GM19463 (cell line): ENCODE results near the gene LIPT1.
"Not testable (repeated sequence)": the region's sequence is repeated elsewhere in the genome, so short reads cannot be mapped to it uniquely, and the experiment has no call there.

Source experiments
- ATAC-seq: cut with Tn5 transposase; IDR thresholded peaks from one replicate; pipeline ENCODE4 v1.9.1; 2021; ENCODE audit warnings: mild to moderate bottlenecking, moderate library complexity; ENCODE audit not compliant: unreplicated experiment

Gene LIPT1

DNA sequence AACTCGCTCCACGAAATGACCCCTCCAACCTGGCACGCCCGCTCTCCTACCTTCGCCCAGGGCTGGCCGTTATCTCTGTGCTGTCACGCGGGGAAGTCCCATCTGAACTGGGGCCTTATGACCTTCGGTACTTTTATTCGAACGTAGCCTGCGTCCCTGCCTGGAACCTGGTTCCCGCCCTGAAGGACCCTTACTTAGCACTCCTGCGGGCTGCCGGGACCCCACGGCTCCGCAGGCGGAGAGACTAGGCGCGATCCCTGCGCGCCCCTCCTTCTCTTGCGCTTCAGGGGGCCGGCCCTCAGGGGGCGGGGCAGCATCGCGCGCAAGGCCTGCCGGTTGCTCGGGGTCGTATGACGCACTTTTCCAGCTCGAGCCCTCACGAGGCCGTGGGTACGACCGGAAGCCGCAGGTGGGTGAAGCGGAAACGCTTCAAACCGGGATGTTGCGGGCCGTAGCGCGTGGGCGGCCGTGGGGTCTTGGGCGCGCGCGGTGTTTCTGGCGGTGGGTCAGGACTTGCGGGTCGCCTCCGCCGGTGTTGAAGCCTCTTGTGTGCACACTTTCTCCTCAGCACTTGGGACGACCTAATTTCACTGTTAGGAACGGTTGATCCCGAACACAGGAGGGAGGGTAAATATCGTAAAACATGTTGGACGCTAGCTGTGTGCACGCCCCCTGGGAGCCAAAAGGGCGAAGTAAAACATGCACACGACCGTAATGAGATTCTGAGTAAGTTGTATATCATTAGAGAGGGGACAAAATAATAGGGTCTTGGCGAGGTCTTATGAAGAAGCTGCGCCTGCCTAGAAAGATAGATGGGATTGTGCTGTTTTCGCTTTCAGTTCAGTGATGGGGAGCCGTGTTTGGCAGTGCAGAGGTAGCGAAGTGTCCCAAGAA, at the start of gene LIPT1, which contains the start of gene TSGA10:
LIPT1 (plus strand) TSS at position 325 of the 894 bp plus-strand sequence. CDS start 6,991 bp downstream, outside the sequence.
TSGA10 (minus strand) TSS at position 300 of the 894 bp plus-strand sequence. CDS start 45,503 bp downstream, outside the sequence.
- ATAC-seq = peak; percentile 99

DNA sequence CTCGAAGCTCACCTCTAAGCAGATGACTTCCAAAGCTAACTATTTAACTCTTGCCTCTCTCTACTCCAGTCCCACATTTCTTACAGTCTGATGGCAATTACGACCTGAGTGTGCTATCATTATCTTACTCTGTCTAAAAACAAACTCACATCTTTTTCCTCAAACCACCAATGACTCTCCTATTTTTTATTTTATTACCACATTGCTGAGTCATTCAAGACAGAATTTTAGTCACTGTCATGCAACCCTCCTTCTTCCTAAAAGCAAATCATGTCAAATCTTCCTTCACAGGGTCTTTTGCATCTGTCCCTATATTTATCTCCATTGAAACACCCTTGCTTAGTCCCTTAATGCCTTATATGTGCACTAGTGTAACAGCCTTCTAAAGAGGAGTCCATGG, 47.9 kb upstream of the LIPT1 start:
- ATAC-seq = no peak

DNA sequence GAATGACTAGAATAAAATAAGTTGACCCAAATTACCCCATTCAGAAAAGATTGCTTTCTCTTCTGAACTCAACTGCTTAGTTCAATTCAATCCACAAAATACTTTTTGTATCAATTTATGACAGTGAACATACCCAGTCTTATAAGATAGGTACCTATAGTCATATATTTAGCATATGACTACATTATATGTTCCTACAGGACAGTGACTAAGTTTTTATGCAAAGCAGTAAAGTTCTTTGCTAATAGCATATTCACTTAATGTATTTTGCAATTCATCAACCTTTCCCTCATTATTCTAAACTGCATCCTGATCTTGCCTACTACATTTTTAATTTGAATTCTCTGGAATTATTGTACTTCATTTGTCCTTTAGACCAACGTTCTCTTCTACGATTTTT, 43.5 kb upstream of the LIPT1 start:
- ATAC-seq = no peak

DNA sequence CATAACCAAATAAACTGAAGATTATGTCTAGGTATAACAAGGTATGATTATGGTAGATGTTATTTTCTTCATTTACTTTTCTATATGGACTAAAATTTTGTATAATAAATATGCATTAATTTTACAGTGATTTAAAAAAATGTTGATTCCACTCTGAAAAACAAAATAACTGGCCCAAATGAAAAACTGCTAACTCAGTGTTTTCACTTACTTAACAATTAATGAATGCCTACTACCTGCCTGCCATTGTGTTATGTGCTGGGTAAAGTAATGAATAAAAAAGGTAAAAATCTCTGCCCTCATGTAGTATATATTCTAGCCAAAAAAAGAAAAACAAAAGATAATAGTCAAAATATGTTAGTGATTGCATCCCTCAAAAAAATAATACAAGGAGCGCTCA, 42.8 kb upstream of the LIPT1 start:
- ATAC-seq = no peak

DNA sequence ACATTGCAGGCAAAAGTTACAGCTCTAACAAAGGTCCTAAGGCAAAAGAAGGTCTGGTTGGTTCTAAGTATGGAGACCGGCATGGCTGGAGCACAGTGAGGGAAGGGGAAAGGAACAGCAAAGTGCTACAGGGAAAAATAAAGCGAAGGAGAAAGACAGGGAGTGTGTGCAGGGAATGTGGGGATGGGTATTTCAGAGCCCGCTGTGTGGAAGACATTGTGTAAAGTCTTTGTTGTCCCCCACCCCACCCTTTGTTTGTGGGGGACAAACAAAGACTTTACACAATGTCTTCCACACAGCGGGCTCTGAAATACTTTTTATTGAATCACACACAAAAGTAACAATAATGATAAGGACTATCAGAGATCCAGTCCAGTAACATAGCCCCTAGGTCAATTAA, 42.1 kb upstream of the LIPT1 start:
- no peak for ATAC-seq

DNA sequence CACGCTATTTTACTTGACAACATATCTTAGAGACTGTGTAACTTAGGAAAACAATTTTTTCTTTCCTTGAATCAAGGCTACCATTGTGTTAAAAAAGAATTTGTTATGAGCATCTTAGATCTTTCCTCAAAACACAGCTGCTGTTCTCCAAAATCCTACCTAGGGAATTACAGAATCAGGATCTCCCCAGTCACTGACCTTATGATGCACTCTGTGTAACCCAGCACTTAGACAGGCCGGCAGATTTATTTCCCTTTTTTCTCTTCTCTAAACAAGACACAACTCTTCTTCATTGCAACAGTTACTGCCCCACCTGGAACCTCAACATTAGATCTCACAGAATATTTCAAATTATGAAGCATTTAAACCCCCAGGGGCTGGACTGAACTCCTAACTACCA, 26.8 kb upstream of the LIPT1 start:
- no peak for ATAC-seq

DNA sequence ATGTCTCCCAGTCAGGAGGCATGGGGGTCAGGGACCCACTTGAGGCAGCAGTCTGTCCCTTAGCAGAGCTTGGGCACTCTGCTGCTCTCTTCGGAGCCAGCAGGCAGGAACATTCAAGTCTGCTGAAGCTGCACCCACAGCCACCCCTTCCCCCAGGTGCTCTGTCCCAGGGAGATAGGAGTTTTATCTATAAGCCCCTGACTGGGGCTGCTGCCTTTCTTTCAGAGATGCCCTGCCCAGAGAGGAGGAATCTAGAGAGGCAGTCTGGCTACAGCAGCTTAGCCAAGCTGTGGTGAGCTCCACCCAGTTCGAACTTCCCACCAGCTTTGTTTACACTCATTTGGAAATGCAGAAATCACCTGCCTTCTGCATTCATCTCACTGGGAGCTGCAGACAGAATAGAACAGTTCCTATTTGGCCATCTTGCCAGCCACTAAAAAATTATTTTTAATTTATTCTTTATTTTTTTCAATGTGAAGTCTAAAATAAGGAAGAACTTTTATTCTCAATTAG, 19.7 kb upstream of the LIPT1 start:
- ATAC-seq = not testable (repeated sequence)

DNA sequence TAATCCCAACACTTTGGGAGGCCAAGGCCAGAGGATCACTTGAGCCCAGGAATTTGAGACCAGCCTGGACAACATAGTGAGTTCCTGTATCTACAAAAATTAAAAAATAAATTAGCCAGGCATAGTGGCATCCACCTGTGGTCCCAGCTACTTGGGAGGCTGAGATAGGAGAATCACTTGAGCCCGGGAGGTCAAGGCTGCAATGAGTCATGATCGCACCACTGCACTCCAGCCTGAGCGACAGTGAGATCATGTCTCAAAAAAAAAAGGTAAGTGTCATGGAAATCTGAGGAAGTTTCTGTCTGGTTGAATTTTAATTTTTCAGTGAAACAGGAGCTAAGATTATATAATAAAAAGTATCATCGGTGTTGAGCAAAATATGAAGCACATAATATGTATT, 15.8 kb upstream of the LIPT1 start:
- no peak for ATAC-seq

DNA sequence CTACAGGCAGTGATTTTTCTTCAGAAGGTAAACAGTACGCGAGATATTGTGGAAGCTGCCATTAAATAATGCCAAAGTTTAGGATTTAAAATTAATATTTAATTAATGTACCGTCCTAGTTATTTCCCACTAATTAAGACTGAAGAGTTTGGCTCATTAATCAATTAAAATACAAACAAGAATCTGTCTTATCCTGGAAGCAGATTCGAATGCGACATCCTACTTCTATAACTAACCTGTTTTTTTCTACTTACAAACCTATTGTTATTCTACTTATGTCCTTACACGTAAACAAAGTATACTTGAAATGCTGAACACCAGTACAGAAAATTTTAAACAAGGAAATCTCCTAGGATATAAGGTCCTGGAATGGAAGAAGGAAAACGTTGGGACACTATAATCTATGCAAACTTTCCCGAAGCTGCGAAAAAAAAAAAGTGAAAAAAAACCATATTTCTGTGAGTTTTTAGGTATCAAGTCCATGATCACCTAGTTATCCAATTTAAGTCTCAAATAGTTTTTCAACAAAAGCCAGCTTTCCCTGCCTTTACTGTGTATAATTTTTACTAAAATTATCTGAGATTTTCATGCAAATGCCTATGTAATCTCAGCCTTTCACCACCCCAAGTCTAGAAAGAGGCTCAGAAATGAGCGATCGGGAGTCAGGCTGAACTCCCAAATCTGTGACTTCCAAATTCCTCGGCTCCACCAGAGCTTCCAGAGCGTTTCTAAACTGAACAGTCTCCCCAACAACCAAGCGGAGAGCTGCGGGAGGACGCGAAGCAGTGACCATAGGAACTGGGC, 14.5 kb upstream of the LIPT1 start:
- no peak for ATAC-seq

DNA sequence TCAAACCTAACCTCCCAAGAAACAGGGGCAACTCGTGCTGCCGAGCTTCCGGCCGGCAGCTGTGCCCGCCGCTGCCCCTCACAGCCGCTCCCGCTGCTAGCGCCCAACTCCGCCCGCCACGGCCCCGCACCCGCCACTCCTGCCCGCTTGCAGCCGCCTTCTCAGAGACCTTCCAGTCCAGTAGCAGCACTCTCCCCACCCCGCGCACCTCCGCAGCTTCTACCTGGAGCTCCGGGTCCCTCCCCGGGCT, 14.0 kb upstream of the LIPT1 start:
- ATAC-seq = peak; percentile 27

DNA sequence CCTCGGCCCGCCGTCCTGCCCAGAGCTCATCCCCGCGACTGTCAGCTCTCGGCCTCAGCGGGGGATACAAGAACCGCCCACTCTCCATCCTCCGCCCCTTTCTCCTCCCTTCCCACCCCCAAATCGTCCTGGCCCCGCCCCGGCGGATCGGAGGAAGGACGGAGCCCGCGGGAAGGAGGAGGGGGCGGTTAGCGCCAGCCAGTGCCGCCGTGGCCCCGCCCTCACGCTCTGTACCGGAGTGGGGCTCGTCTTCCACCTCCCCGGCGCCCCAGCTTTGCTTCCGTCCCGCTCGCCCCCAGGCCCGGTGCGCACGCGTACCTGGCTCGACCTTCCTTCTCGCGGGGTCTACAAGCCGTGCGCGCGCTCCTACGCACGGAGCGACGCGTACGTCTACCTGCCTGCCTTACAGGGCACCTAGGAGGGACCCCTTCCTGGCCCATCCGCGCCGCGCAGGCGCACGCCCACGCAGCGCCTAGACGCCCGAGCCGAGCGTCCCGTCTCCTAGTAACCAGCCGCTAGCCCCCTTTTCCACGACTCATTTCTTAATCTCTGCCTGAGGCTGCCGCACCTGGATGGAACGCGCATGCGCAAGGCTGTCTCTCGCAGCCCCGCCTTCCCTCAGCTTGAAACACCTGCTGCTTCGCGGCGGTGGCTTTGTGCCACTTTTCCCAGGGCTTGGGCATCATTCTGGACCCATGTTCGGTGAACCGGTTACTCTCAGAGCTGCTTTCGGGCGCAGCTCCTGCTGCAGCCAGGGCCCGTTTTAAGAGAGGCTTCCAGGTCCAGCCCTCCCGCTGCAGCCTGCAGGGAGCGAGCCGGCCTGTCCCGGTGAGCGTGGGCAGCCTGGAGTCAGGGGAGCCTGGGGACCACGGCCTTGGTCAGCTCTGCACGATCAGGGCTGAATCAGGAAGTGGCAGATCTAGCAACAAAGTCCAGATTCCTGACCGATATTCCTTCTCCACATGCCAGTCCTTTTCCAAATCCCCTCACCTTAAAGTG, 13.4 kb upstream of the LIPT1 start, which contains the start of gene C2orf15:
C2orf15 (plus strand) TSS at position 598 of the 999 bp plus-strand sequence. CDS start 8,852 bp downstream, outside the sequence.
- ATAC-seq = peak; percentile 85

DNA sequence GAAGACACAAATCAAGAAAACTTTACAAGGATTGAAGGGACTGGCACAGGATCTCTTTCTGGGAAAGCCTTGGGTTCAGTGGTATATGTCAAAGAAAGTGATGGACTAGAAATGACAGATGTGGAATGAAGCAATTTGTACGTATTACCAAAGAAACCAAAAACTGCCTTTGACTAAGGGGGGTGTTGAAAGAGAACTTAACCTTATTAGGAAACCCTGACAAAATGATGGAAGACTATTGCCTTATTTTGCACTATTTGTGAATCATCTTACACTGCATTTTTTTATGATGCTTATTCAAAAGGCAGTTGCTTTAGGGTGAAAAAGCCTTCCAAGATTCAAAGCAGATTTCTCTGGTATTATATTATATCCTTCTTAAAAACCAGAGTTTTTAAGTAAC, 4.1 kb upstream of the LIPT1 start:
- no peak for ATAC-seq

DNA sequence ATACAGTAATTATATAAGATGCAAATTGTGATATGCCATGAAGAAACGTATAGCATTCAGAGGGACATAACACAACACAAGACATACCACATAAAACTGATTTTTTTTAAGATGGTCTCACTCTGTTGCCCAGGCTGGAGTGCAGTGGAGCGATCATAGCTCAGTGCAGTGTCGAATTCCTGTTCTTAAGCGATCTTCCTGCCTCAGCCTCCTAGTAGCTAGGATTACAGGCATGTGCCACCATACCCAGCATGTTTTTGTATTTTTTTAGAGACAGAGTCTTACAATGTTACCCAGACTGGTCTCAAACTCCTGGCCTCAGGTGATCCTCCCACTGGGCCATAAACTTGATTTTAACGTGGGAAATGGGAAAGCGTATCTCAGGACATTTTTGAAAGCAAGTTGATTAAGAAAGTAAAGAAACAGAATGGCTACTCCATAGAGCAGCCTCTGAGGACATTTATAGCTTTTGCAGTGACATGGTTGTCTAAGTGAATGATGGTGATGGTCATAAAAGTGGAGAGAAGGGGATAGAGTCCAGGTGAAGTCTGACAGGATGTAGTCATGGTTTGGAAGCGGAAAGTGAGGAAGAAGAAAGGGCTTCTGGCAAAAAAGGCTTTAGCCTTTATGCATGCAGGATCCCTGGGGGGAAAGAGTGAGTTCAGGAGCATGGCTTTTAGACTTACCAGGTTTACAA, 2.4 kb upstream of the LIPT1 start:
- no peak for ATAC-seq

DNA sequence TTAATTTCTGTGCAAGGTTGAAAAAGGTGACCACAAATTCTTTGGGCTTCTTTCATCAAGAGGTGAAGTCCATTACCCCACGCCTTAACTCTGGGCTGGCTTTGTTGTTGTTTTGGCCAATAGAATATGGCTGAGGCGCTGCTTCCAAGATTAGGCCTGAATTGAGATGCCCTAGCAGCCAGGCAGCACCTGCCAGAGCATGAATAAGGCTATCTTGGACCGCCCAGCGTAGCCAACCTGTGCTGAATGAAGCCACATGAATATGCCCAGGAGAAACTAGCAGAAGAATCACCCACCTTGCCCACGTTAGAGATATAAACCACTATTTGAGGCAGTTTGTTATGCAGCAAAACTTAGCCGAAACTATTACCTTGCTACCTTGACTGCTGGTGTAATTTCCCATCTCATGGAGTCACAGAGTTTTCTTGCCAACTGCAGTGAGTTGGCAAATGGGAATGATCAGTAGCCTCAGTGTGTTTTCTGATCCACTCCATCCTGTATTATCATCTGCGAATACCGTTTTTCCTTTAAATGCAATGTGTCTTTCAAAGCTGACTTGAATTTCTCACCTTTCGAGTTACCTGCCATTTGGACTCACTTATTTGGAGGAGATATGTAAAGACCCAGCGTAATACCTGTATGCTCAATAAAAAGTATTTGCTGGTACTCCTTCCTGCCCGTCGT, 704 bp upstream of the LIPT1 start:
- no peak for ATAC-seq

DNA sequence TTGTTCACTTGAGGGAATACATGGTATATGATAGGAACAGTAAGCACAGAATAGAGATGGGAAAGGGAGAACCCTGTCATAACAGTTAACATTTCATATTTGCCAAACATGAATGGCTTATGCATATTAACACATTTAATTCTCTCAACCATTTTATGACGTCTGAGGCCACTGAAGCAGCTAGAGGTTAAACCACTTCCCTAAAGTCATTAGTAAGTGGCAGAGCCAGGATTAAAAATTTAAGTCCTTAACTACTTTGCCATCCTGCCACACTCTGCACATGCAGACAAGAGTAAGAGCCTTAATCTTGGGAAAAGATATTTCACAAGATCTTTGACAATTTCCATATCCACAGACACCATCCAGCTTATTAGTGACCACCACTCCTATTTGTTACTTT, 2.1 kb downstream of the LIPT1 start:
- ATAC-seq = no peak

DNA sequence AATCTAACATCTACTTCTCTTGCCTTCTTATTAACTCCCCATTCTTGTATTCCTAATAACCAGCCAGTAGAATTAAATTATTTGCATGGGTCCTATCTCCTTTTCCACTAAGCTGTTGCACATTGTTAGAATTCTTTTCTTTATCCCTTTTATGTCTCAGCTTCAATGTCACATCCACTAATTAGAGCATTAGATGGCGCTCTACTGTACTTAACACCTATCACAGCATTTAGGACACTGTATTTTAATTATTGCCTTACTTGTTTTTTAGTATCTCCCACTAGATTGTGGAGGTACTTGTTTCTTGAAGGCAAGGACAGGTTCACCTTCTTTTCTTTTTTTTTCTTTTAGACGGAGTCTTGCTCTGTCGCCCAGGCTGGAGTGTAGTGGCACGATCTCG, 3.8 kb downstream of the LIPT1 start:
- ATAC-seq = no peak

DNA sequence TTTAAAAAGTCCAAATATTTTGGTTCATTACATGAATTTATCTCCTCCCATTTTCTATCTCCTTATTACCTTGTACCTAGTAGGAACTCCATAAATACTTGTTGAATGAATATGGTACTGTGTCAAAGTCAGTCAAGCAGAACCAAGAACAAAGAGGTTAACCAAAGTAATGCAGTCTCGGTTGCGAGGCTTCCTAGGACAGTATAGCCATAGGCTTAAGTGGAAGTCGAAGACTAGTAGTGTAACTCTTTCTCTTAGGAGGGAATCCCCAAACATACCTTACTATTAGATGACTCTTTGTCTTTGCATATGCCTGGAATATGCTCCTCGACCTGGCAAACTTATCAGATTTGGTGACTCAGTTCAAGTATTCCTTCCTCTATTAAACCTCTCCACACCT, 4.8 kb downstream of the LIPT1 start:
- no peak for ATAC-seq

DNA sequence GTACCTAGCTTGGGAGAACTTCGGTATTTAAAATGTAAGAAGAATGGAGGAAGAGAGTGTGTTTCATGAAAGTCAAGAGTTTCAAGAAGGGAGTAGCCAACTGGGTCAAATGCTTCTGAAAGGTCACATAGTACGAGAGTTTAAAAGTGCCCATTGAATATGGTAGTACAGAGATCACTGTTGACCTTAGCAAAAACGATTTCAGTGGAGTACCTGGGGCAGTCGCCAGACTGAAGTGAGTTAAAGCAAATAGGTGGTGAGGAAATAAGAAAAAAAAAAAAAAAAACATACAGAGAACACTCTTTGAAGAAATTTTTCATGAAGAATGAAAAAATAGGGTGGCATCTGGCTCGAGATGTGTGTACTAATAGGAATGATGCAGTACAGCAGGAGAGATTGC, 11.5 kb downstream of the LIPT1 start:
- ATAC-seq = no peak

DNA sequence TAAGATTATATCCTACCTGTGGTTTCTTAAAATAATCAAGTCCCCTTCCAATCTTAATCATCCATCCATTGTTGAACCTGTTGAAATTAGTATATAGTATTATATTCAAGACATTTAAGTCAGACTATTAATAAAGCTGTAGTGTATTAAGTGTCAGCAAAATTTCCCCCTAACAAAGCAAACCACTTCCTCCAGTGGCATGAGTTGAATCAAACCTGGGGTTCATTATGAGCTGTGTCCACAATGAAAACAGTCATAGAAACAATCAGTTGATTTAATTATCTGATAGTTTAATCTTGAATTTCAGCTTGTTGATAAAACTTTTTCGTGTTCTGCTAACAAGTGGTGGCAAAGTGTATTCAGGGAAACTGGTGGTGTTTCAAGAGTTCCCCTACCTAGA, 14.8 kb downstream of the LIPT1 start:
- ATAC-seq = no peak
